Parathyroid adenoma (tissue), 2 donors: ENCODE measurements around the gene DCTN4.

Source experiments
- H2AFZ ChIP-seq: fragments of 300-600 bp; sonication (generic); one replicate; pipeline ENCODE4 v1.7.0; 2017; ENCODE audit warnings: antibody characterized with exemption, mild to moderate bottlenecking
- H3K27ac ChIP-seq: fragments of 300-600 bp; sonication (generic); one replicate; pipeline ENCODE4 v1.7.0; 2017
- H3K27me3 ChIP-seq: fragments of 300-600 bp; sonication (generic); one replicate; pipeline ENCODE4 v1.7.0; 2017; ENCODE audit warnings: low read length; ENCODE audit not compliant: control insufficient read depth, insufficient read depth
- H3K36me3 ChIP-seq: fragments of 300-600 bp; sonication (generic); one replicate; pipeline ENCODE4 v1.7.0; 2017; ENCODE audit warnings: low read length; ENCODE audit not compliant: control insufficient read depth, insufficient read depth
- H3K4me1 ChIP-seq: fragments of 300-600 bp; sonication (generic); one replicate; pipeline ENCODE4 v1.7.0; 2017; ENCODE audit warnings: control low read depth
- H3K4me2 ChIP-seq: fragments of 300-600 bp; sonication (generic); one replicate; pipeline ENCODE4 v1.7.0; 2017; ENCODE audit warnings: low read length
- H3K4me3 ChIP-seq: fragments of 300-600 bp; sonication (generic); one replicate; pipeline ENCODE4 v1.7.0; 2017; ENCODE audit warnings: low read depth, low read length
- H3K79me2 ChIP-seq: fragments of 300-600 bp; sonication (generic); one replicate; pipeline ENCODE4 v1.7.0; 2017; ENCODE audit warnings: control low read depth
- H3K9ac ChIP-seq: fragments of 300-600 bp; sonication (generic); one replicate; pipeline ENCODE4 v1.7.0; 2017; ENCODE audit warnings: mild to moderate bottlenecking
- H3K9me3 ChIP-seq: fragments of 300-600 bp; sonication (generic); one replicate; pipeline ENCODE4 v1.7.0; 2017; ENCODE audit warnings: low read length; ENCODE audit not compliant: control insufficient read depth
- CTCF ChIP-seq: fragments of 300-600 bp; sonication (generic); IDR thresholded peaks from one replicate; pipeline ENCODE4 v1.7.0; 2017; ENCODE audit warnings: antibody characterized with exemption, mild to moderate bottlenecking
- donor health status: primary hyperparathyroidism.

Gene DCTN4

GRCh38 chr5:150689120-150689519, 69.7 kb downstream of the DCTN4 start:
- Histone ChIP-seq H3K36me3 (no peaks in the 10 kb centered on the region), H3K4me1 (no peaks in the 10 kb centered on the region), H2AFZ (no peak overlapping the region), H3K79me2 (no peaks in the 10 kb centered on the region), H3K27me3 (no peaks in the 10 kb centered on the region), H3K4me2 (no peak overlapping the region), H3K4me3 (no peak overlapping the region), H3K9ac (no peak overlapping the region), H3K27ac (no peak overlapping the region), H3K9me3 (no peaks in the 10 kb centered on the region)
- no peak for TF ChIP-seq CTCF

- H3K4me3 ChIP-seq, result no peak overlapping the region
- H2AFZ ChIP-seq, result no peak overlapping the region
- H3K27me3 ChIP-seq, result no peaks in the 10 kb centered on the region
- no peak overlapping the region for H3K27ac ChIP-seq
- TF ChIP-seq CTCF, result no peak
- no peaks in the 10 kb centered on the region for H3K79me2 ChIP-seq
- H3K9ac ChIP-seq, result no peak overlapping the region
- H3K36me3 ChIP-seq, result no peaks in the 10 kb centered on the region
- no peaks in the 10 kb centered on the region for H3K9me3 ChIP-seq
- H3K4me2 ChIP-seq, result no peak overlapping the region
- H3K4me1 ChIP-seq, result no peaks in the 10 kb centered on the region
Measured at GRCh38 chr5:150676578-150676977, 82.2 kb downstream of the DCTN4 start.

- no peak overlapping the region for H2AFZ ChIP-seq
- H3K27me3 ChIP-seq, result no peaks in the 10 kb centered on the region
- no peaks in the 10 kb centered on the region for H3K4me1 ChIP-seq
- no peak overlapping the region for H3K4me3 ChIP-seq
- TF ChIP-seq CTCF, result no peak
- no peak overlapping the region for H3K9ac ChIP-seq
- no peaks in the 10 kb centered on the region for H3K36me3 ChIP-seq
- H3K79me2 ChIP-seq, result no peaks in the 10 kb centered on the region
- H3K27ac ChIP-seq, result no peak overlapping the region
- H3K4me2 ChIP-seq, result no peak overlapping the region
- no peaks in the 10 kb centered on the region for H3K9me3 ChIP-seq
Measured at GRCh38 chr5:150675069-150675468, 83.7 kb downstream of the DCTN4 start.

- Histone ChIP-seq H3K4me2 (no peak overlapping the region), H3K36me3 (no peaks in the 10 kb centered on the region), H2AFZ (no peak overlapping the region), H3K9me3 (no peaks in the 10 kb centered on the region), H3K4me3 (no peak overlapping the region), H3K27ac (no peak overlapping the region), H3K27me3 (no peaks in the 10 kb centered on the region), H3K79me2 (no peaks in the 10 kb centered on the region), H3K9ac (no peak overlapping the region), H3K4me1 (no peaks in the 10 kb centered on the region)
- no peak for TF ChIP-seq CTCF
Measured at GRCh38 chr5:150674341-150674821, 84.4 kb downstream of the DCTN4 start.

- no peaks in the 10 kb centered on the region for H3K79me2 ChIP-seq
- no peak overlapping the region for H3K9ac ChIP-seq
- H3K4me1 ChIP-seq, result no peaks in the 10 kb centered on the region
- no peak for TF ChIP-seq CTCF
- H3K4me2 ChIP-seq, result no peak overlapping the region
- H3K27me3 ChIP-seq, result no peaks in the 10 kb centered on the region
- H3K4me3 ChIP-seq, result no peak overlapping the region
- H2AFZ ChIP-seq, result peak overlapping the region; percentile 61
- no peak overlapping the region for H3K27ac ChIP-seq
- no peaks in the 10 kb centered on the region for H3K36me3 ChIP-seq
- H3K9me3 ChIP-seq, result no peaks in the 10 kb centered on the region
Measured at GRCh38 chr5:150672884-150673275, 85.9 kb downstream of the DCTN4 start.
